GM12864 (cell line): ENCODE data around the gene ADGRD1.

Source experiments
- DNase-seq: peaks from one replicate; pipeline ENCODE4 v3.0.0-alpha.2; 2011; ENCODE audit warnings: low read depth
- H3K4me3 ChIP-seq: 2 replicates; pipeline ENCODE4 v1.5.1; 2011; ENCODE audit warnings: mild to moderate bottlenecking, low read depth, low read length, control low read depth
- TF ChIP-seq, protein P1 (sequence below): IDR thresholded peaks from 2 replicates; pipeline ENCODE4 v1.5.1; 2011; ENCODE audit warnings: low read depth, mild to moderate bottlenecking, moderate library complexity, low read length, control low read depth, inconsistent platforms; ENCODE audit errors: missing control alignments

ADGRD1 gene

DNA sequence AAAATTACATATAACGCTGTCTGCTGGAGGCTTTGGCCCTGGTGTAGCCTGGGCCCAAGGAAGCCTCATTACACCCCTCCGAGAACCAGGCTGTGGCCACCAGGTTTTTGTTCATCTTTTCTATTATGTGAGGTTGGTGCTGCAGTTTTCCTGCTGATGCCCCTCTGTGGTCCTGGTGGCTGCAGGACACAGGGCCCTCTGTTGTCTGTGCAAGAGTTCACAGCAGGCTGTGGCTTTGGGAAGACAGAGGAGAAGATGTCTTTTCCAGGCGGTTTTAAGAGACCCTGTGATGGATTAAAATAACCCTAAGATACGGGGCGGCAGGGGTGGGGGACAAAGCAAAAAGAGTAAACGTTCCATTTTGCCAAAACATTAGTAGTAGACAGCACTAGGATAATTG lies 121.5 kb downstream of the ADGRD1 start:
- TF ChIP-seq, protein P1, sequence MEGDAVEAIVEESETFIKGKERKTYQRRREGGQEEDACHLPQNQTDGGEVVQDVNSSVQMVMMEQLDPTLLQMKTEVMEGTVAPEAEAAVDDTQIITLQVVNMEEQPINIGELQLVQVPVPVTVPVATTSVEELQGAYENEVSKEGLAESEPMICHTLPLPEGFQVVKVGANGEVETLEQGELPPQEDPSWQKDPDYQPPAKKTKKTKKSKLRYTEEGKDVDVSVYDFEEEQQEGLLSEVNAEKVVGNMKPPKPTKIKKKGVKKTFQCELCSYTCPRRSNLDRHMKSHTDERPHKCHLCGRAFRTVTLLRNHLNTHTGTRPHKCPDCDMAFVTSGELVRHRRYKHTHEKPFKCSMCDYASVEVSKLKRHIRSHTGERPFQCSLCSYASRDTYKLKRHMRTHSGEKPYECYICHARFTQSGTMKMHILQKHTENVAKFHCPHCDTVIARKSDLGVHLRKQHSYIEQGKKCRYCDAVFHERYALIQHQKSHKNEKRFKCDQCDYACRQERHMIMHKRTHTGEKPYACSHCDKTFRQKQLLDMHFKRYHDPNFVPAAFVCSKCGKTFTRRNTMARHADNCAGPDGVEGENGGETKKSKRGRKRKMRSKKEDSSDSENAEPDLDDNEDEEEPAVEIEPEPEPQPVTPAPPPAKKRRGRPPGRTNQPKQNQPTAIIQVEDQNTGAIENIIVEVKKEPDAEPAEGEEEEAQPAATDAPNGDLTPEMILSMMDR: no peak
- no peak overlapping the region for H3K4me3 ChIP-seq
- DNase-seq: no peak

DNA sequence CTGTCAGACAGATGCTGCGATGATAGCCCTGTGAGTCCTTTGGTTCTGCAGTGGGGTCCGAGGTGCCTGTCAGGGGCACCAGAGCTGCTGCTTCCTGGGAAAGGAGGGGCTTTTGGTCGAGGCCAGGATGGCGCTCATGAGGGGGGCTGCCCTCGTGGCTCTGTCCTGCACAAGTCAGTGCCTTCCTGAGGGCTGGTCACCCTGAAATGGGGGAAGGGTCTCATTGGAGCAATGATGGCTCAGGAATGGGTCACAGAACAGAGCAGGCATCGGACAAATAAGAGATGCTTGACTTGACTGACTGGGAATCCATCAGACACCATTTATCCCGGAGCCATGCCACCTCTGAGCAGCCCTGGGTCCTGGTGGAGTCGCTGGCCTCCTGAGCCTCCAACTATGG lies 121.9 kb downstream of the ADGRD1 start:
- no peak for DNase-seq
- no peak overlapping the region for H3K4me3 ChIP-seq
- TF ChIP-seq, protein P1: no peak

DNA sequence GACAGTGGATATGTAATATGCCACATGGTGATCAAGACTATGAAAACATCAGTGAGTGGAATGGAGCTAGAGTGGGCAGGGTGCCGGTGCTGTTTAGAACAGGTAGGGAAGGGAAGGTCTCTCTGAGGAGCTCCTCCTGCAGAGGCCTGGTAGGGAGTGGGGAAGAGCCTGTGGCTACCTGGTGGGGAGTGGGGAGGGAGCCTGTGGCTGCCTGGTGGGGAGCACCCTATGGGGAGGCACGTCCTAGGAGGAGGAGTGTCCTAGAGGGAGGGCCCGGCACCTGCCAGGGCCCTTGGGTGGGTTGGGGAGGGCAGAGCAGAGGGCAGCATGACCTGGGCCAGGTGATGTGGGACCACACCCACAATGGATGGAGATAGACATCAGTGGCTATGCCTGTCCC lies 122.6 kb downstream of the ADGRD1 start:
- no peak for DNase-seq
- no peak overlapping the region for H3K4me3 ChIP-seq
- TF ChIP-seq, protein P1: no peak

DNA sequence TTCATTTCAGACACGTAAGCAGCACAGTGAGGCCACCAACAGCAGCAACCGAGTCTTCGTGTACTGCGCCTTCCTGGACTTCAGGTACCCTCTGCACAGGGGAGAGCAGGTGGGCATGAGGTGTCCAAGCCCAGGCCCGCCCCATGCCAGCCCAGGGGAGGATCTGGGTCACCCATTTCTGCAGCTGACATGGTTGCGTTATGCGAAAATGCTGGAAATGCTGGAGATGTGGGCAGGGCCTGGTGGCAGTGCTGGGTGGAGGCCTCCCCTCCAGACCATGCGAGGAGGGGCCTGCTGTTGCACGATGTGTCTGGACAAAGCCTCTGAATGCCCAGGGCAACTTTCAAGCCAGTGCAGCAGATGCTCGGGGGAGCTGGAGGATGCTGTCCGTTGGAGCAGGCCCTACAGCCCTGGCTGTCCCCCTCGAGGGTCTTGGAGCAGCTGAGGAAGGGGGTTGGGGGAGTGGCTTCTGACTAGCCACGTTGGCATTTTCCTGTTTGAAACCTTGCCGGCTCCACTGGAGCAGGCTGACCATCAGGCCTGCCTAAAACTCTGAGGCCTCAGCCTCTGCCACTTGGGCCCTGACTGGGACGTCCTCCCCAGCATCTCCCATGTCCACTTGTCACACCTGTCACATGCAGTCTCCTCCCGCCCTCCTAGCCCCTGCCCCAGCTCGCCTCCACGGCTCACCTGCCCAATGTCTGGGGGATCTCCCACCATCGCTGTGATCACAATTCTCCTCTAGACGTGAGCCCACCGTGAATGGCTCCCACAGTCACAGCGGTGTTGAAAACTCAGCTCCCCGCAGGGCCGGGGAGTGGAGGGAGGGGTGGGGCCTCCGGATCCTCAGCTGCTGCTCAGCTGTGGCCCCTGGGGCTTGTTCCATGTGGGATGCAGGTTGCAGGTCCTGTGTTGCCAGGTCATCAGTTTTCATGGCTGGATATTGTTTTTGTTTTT lies 123.4 kb downstream of the ADGRD1 start:
- TF ChIP-seq, protein P1: no peak
- DNase-seq: no peak
- no peak overlapping the region for H3K4me3 ChIP-seq

DNA sequence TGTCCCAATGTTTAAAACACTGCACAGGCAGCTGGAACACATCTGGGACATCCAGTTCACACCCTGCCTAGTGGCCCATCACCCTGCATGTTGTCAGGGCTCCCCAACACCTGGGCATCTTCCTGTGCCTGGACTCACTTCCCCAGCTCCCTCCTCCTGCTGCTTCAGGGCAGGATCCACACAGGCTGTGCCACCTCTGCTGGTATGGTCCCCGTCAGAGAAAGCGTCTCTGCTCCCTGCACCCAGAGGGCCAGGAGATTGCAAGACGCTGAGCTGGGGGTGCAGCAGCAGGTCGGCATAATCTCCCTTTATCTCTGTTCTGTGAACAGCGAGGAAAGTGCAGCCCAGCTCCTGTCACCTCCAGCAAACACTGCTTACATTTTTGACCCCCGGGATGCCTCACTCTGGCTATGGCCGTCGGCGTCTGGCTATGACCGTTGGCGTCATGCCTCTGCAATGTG lies 124.3 kb downstream of the ADGRD1 start:
- TF ChIP-seq, protein P1: no peak
- DNase-seq: no peak
- no peak overlapping the region for H3K4me3 ChIP-seq

DNA sequence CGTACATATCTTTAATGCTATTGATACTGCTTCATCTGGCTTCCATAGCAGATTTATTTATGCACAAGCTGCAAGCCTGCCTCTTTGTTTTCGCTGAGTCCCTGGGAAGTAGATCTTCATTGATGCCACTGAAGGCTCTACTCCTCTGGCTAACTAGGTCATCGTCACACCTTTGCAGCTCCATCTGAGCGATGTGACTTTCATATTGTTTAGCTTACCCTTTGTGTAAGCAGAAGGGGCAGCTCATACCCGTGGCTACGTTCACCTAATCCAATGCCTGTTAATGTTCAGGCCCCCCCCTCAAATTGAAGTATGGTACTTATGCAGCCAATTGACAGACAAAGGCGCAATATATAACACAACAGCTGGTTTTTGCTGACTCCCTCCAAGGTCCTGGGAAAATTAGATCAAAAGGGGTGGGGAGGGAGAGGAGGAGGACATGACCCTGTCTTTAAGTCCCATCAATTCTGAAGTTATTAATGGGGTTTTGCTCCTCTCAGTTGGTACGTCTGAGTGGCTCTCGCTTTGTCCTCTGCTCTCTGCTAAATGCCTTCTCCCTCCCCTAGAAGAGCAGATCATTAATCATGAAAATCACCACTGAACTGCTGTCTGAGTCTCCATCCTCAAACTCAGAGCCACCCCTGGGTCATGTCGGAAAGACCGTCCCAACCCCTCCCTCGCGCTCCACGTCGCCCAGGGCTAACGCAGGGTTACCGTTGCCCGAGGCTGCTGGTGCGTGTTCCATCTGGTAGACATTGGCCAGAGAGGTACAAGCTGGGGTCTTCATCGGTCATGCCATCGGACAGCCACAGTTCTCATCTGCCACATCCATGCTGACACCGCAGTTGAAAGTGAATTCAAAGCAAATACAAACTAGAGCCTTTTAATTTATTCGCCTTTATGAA lies 128.8 kb downstream of the ADGRD1 start:
- H3K4me3 ChIP-seq: no peak overlapping the region
- TF ChIP-seq, protein P1: no peak
- no peak for DNase-seq
